Measurements from ENCODE around the gene FBXO46.

- TF ChIP-seq POLR2A (IDR thresholded peaks at IDR 0.05) (no peak), CTCF (IDR thresholded peaks at IDR 0.05) (no peak)
Observed at GRCh38 chr19:45682908-45683307, 47.8 kb downstream of the FBXO46 start.

Measured in Peyer's patch (tissue), 4 donors.